ENCODE results near the gene FHL2. TPM values are rescaled to one million over a fixed set of nuclear protein-coding genes. Genes with fewer than 3 reads are reported as not detected.

The FHL2 gene
- total and polyA plus RNA-seq, 2 donors (not counting 3 experiments of a cell fraction or from before 2014, with no cell fraction given) = 197 to 491 TPM

GRCh38 chr2:105317937-105318336 is 80.9 kb downstream of the FHL2 start:
- no peaks in the 10 kb centered on the region for H3K9me1 ChIP-seq (replicated peaks; ENCODE audit: control insufficient read depth, extremely low read depth, insufficient read depth, low read length)
- H3K36me3 ChIP-seq (ENCODE audit: control insufficient read depth in 2 of 2, extremely low read depth in 1 of 2, insufficient read depth in 2 of 2, low read length in 2 of 2) = no peaks in the 10 kb centered on the region
- no peak overlapping the region for H3K9ac ChIP-seq (replicated peaks; ENCODE audit: extremely low read depth, insufficient read depth, low read length)
- H3K27me3 ChIP-seq (ENCODE audit: control insufficient read depth in 2 of 2, insufficient read depth in 2 of 2, low read length in 2 of 2) = no peaks in the 10 kb centered on the region
- TF ChIP-seq JUN (IDR thresholded peaks at IDR 0.05; ENCODE audit: borderline replicate concordance, insufficient read depth, insufficient read length, low read depth) (no peak), MAX (IDR thresholded peaks at IDR 0.05; ENCODE audit: insufficient read depth, insufficient read length) (no peak), MYC (IDR thresholded peaks at IDR 0.05; ENCODE audit: low read depth, low read length) (no peak), POLR2A (IDR thresholded peaks at IDR 0.05; ENCODE audit: low read depth, low read length) (no peak), GATA2 (IDR thresholded peaks at IDR 0.05; ENCODE audit: insufficient read depth, insufficient read length, low read depth, low read length) (no peak), CTCF (IDR thresholded peaks at IDR 0.05; ENCODE audit: extremely low read depth in 1 of 2, insufficient read depth in 1 of 2, low read depth in 1 of 2, low read length in 2 of 2) (no peak), FOS (IDR thresholded peaks at IDR 0.05; ENCODE audit: borderline replicate concordance, insufficient read depth, low read length) (no peak), POLR2AphosphoS5 (IDR thresholded peaks at IDR 0.05; ENCODE audit: insufficient read depth, low read depth, low read length) (no peak), EZH2 (IDR thresholded peaks at IDR 0.05; ENCODE audit: borderline replicate concordance, low read depth, low read length, severe bottlenecking) (no peak)
- POLR2A ChIA-PET = no interaction called here
- no peaks in the 10 kb centered on the region for H4K20me1 ChIP-seq (replicated peaks; ENCODE audit: control insufficient read depth, extremely low read depth, insufficient read depth, low read length)
- H3K27ac ChIP-seq (ENCODE audit: insufficient read depth, low read depth, low read length) = peak overlapping the region; percentile 2
- peaks cover 7% of the 10 kb centered on the region for H3K4me1 ChIP-seq (ENCODE audit: control insufficient read depth, extremely low read depth, insufficient read depth, low read length)
- CTCF ChIA-PET = interaction anchor here (2.2 kb wide), 1 partner anchor 23 kb away, joined by 8 read pairs; no protein-coding TSS in a partner anchor
- FAIRE-seq (peak; percentile 4), DNase-seq (ENCODE audit: low read depth, low spot score) (peak; percentile 39)
- dilution Hi-C loops (cut with MboI; ENCODE audit: extremely low pct_ligation_motif_present, low sequenced_read_pairs) (no loop called here), intact Hi-C loops (cut with micrococcal nuclease) (no loop called here)
- H3K4me2 ChIP-seq (ENCODE audit: insufficient read depth, low read length) = no peak overlapping the region
- H3K79me2 ChIP-seq (ENCODE audit: control insufficient read depth, insufficient read depth, low read length) = peaks cover 75% of the 10 kb centered on the region
- BruUV-seq (replicated peaks) = no TSS peak
- H3K9me3 ChIP-seq (replicated peaks; ENCODE audit: control insufficient read depth, insufficient read depth, low read length) = no peaks in the 10 kb centered on the region
- H3K4me3 ChIP-seq (replicated peaks in 1 of 3; ENCODE audit: insufficient read depth in 1 of 3, low read depth in 1 of 3, low read length in 3 of 3) = no peak overlapping the region
- no peak overlapping the region for H2AFZ ChIP-seq (ENCODE audit: low read depth, low read length)

All from endothelial cell of umbilical vein (primary cell).